Ishikawa (cell line): Measurements from ENCODE around the gene PI4K2A.
A peak's percentile ranks its signal among the peaks of the same experiment; 100 is the strongest.

Experiments
- CREB1 ChIP-seq: IDR thresholded peaks from 2 replicates; pipeline ENCODE4 v1.6.1; 2012; ENCODE audit warnings: low read depth
- RAD21 ChIP-seq: IDR thresholded peaks from 2 replicates; pipeline ENCODE4 v1.6.1; 2012; ENCODE audit warnings: low read depth

- TF ChIP-seq CREB1 (no peak), RAD21 (peak; percentile 85)
Measured at GRCh38 chr10:97676770-97677581, 36.5 kb downstream of the PI4K2A start.
